Tibial artery (tissue), 4 donors: Measurements from ENCODE around the gene PARP16.

Experiments used
- DNase-seq, 2 donors: peaks; one replicate each; pipeline ENCODE4 v3.0.0-alpha.2; 2019
- H3K27ac ChIP-seq, 2 donors: fragments of 200-600 bp; sonication (generic) in 1 of 2; 1 replicate in 1 of 2; 2 replicates in 1 of 2; pipeline ENCODE4 v1.5.1; 2018 to 2019; ENCODE audit warnings: mild to moderate bottlenecking in 1 of 2
- H3K27me3 ChIP-seq, 2 donors: fragments of 200-600 bp; sonication (generic) in 1 of 2; one replicate each; pipeline versions ENCODE4 v1.5.1 to v1.6.0; 2016 to 2019
- H3K36me3 ChIP-seq, 3 donors: fragments of 200-600 bp; sonication (generic) in 2 of 3; one replicate each; pipeline ENCODE4 v1.5.1; 2016 to 2019; ENCODE audit warnings: mild to moderate bottlenecking in 2 of 3
- H3K4me1 ChIP-seq, 4 donors: fragments of 200-600 bp; sonication (generic) in 2 of 4; 1 replicate in 3 of 4; 2 replicates in 1 of 4; pipeline ENCODE4 v1.5.1; 2016 to 2019
- H3K4me3 ChIP-seq, 2 donors: fragments of 200-600 bp; sonication (generic) in 1 of 2; 1 replicate in 1 of 2; 2 replicates in 1 of 2; pipeline ENCODE4 v1.5.1; 2018 to 2019; ENCODE audit warnings: mild to moderate bottlenecking in 2 of 2
- H3K9me3 ChIP-seq, 3 donors: fragments of 200-600 bp; sonication (generic) in 1 of 3; one replicate each; pipeline ENCODE4 v1.5.1; 2016 to 2019
- CTCF ChIP-seq, 2 experiments: fragments of 200-600 bp in 1 of 2; fragments of 450-650 bp in 1 of 2; IDR thresholded peaks; one replicate each; pipeline ENCODE4 v1.5.1; 2017 to 2019; ENCODE audit warnings: antibody characterized with exemption in 2 of 2, mild to moderate bottlenecking in 1 of 2, moderate library complexity in 1 of 2
- intact Hi-C: fragments of 100-400 bp; cut with DNase I; formaldehyde crosslinking; loops from one replicate; pipeline ENCODE4 v1.15.0; 2023; ENCODE audit warnings: low total_unique reads

The PARP16 gene

GRCh38 chr15:65215496-65215895 lies 71.2 kb downstream of the PARP16 start:
- Histone ChIP-seq H3K4me1 (peaks cover 0 to 6% (median 0%) of the 10 kb centered on the region in 4 donors), H3K9me3 (no peaks in the 10 kb centered on the region), H3K27ac (no peak overlapping the region), H3K36me3 (no peaks in the 10 kb centered on the region), H3K27me3 (peaks cover 0 to 3% of the 10 kb centered on the region in 2 donors), H3K4me3 (no peak overlapping the region)
- no peak for TF ChIP-seq CTCF (IDR thresholded peaks at IDR 0.05)
- intact Hi-C loops, result no loop called here
- DNase-seq, result no peak

DNA sequence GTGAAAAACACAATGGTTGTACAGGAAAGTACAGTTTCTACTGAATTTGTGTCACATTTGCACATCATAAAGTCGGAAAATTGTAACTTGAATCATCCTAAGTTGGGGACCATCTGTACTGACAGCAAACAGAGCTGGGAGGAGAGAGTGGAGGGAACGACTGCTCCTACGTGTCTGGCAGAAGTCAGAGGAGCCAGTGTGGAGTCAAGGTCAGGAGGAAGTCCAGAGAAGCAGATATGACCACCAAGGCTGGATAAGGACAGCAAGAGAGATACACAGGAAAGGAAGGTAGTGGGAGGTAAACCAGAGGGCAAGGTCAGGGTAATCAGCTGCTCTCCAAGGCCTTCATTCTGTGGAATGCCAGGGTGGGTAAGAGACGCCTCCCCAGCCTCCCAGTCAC lies 72.7 kb downstream of the PARP16 start:
- H3K27me3 ChIP-seq, result peaks cover 0 to 3% of the 10 kb centered on the region in 2 donors
- no peak for DNase-seq
- no peak for TF ChIP-seq CTCF (IDR thresholded peaks at IDR 0.05)
- H3K36me3 ChIP-seq, result no peaks in the 10 kb centered on the region
- intact Hi-C loops, result loop anchor here (5.0 kb wide), 1 partner anchor 38 kb away; no protein-coding TSS in a partner anchor
- H3K27ac ChIP-seq, result no peak overlapping the region
- peaks cover 0 to 6% (median 0%) of the 10 kb centered on the region in 4 donors for H3K4me1 ChIP-seq
- H3K9me3 ChIP-seq, result no peaks in the 10 kb centered on the region
- no peak overlapping the region for H3K4me3 ChIP-seq

GRCh38 chr15:65213241-65213640 lies 73.4 kb downstream of the PARP16 start:
- TF ChIP-seq CTCF (IDR thresholded peaks at IDR 0.05), result no peak
- Histone ChIP-seq H3K9me3 (no peaks in the 10 kb centered on the region), H3K27me3 (peaks cover 0 to 3% of the 10 kb centered on the region in 2 donors), H3K27ac (no peak overlapping the region), H3K36me3 (no peaks in the 10 kb centered on the region), H3K4me1 (peaks cover 0 to 6% (median 0%) of the 10 kb centered on the region in 4 donors), H3K4me3 (no peak overlapping the region)
- intact Hi-C loops, result loop anchor here (5.0 kb wide), 1 partner anchor 39 kb away; no protein-coding TSS in a partner anchor
- peak; percentile 49 to 68 for DNase-seq

DNA sequence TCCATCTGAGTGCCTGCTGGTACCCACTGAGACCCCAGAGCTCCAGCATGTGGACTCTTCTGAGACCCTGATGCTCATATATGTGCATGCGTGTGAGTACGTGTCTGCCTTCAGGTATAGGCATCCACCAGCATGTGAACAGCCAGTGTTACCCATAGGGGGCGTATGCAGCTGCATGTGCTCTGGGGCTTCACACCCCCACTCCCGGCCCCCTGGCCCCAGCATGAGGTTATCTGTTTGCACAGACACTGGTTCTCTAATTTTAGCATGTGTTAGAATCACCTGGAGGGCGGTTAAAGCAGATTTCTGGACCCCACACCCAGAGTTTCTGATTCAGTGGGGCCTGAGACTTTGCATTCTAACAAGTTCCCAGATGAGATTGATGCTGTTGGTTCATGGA lies 74.6 kb downstream of the PARP16 start:
- H3K27ac ChIP-seq, result no peak overlapping the region
- intact Hi-C loops, result loop anchor here (5.0 kb wide), 1 partner anchor 40 kb away; no protein-coding TSS in a partner anchor
- H3K9me3 ChIP-seq, result no peaks in the 10 kb centered on the region
- H3K27me3 ChIP-seq, result peaks cover 0 to 3% of the 10 kb centered on the region in 2 donors
- no peak overlapping the region for H3K4me3 ChIP-seq
- peaks cover 0 to 6% (median 0%) of the 10 kb centered on the region in 4 donors for H3K4me1 ChIP-seq
- no peaks in the 10 kb centered on the region for H3K36me3 ChIP-seq
- TF ChIP-seq CTCF (IDR thresholded peaks at IDR 0.05), result no peak
- no peak for DNase-seq

DNA sequence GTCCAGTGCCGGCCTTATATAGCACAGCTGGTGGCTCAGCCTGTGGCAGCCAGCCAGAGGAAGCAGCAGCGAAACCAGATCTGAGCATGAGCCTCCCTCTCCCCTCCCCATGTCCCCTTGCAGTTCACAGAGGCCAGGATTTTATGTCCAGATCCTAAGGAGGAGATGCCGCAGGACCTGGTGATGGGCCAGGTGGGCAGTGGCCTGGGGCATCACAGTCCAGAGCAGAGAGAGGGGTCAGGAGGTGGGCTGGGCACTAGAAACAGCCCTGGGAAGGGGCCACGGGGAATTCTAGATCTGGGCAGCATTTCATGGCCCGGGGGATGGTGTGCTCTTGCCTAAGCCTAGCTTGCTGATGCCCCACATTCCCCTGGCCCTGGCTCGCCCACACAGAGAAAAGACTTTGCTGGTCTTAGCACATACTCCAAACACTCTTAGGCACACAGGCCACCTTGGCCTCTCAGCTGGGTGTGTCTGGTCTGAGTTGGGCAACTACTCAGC lies 75.2 kb downstream of the PARP16 start:
- Histone ChIP-seq H3K4me3 (no peak overlapping the region), H3K27ac (no peak overlapping the region), H3K36me3 (no peaks in the 10 kb centered on the region), H3K4me1 (peaks cover 0 to 6% (median 0%) of the 10 kb centered on the region in 4 donors), H3K27me3 (peaks cover 0 to 3% of the 10 kb centered on the region in 2 donors), H3K9me3 (no peaks in the 10 kb centered on the region)
- TF ChIP-seq CTCF (IDR thresholded peaks at IDR 0.05), result no peak
- intact Hi-C loops, result loop anchor here (5.0 kb wide), 1 partner anchor 41 kb away; no protein-coding TSS in a partner anchor
- peak in 1 of 2 donors; percentile 59 for DNase-seq
